Cerebellar nuclear complex (tissue), 1 donor: ENCODE measurements around the gene LRRC8D.
A peak's percentile ranks its signal among the peaks of the same experiment; 100 is the strongest.

ENCODE experiments used
- DNase-seq, 2 experiments: peaks; one replicate each; lab custom pipeline; 2025; lab: John Stamatoyannopoulos, UW

Gene LRRC8D

GRCh38 chr1:89807503-89807902 is 13.3 kb upstream of the LRRC8D start:
- no peak for DNase-seq

DNA sequence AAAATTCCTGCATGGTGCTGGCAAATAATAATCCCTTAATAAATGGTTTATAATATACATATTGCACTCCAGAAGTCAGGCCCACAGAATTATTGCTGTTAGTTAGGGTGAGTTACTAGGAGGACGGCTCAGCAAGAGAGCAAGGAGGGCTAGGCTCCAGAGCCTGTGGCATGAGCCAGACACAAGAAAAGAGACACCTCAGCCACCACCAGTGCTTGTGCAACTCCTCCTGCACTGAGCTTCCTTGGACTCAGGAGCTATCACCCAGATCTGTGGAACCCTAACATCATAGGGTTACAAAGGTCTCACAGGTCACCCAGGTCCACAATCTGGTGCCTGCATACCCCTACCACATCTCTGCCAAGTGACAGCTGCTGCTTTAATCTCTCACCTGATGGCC is 12.8 kb upstream of the LRRC8D start:
- DNase-seq: no peak

GRCh38 chr1:89808441-89809117 is 12.3 kb upstream of the LRRC8D start:
- DNase-seq: no peak

GRCh38 chr1:89809556-89809955 is 11.3 kb upstream of the LRRC8D start:
- DNase-seq: no peak

DNA sequence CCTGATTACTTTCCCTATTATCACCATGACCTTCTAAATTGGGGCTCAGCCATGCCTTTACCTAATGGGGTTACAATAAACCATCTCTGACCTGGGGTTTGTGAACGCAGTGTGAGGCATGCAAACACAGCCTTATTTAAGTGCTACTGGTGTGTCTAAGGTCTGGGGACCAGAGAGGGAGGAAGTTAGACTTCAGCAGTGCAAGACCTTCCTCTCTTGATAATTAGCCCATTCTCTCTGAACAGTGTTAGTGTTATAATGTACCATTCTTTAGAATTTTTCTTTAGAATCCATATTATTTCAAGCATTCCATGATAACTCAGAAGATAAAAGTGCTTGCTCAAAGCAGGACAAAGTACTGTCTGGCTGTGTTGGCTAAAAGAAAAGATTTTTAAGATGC is 10.5 kb upstream of the LRRC8D start:
- DNase-seq: no peak

GRCh38 chr1:89810880-89811279 is 10.0 kb upstream of the LRRC8D start:
- no peak for DNase-seq

GRCh38 chr1:89812992-89813391 is 7.8 kb upstream of the LRRC8D start:
- no peak for DNase-seq

DNA sequence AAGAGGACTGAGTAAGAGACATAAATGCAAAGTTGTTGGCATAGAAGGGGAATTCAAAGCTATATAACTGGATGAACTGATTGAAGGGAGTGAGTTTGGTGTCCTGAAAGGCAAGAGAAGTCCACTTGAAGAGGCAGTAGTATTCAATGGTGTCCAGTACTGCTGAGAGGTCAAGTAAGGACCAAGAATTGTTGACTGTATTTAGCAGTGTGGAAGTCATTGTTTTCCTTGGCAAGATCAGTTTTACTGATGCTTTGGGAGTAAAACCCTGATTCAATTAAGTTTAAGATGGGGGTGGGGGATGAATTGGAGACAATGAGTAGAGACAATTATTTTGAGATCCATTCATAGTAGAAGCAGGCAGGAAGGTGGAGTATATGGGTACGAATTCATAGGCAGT is 5.8 kb upstream of the LRRC8D start:
- no peak for DNase-seq

GRCh38 chr1:89815611-89816010 is 5.2 kb upstream of the LRRC8D start:
- no peak for DNase-seq

GRCh38 chr1:89816366-89816765 is 4.5 kb upstream of the LRRC8D start:
- DNase-seq: no peak

- peak in 1 of 2 experiments; percentile 10 for DNase-seq
Observed at GRCh38 chr1:89821322-89822108, 683 bp downstream of the LRRC8D start.

DNA sequence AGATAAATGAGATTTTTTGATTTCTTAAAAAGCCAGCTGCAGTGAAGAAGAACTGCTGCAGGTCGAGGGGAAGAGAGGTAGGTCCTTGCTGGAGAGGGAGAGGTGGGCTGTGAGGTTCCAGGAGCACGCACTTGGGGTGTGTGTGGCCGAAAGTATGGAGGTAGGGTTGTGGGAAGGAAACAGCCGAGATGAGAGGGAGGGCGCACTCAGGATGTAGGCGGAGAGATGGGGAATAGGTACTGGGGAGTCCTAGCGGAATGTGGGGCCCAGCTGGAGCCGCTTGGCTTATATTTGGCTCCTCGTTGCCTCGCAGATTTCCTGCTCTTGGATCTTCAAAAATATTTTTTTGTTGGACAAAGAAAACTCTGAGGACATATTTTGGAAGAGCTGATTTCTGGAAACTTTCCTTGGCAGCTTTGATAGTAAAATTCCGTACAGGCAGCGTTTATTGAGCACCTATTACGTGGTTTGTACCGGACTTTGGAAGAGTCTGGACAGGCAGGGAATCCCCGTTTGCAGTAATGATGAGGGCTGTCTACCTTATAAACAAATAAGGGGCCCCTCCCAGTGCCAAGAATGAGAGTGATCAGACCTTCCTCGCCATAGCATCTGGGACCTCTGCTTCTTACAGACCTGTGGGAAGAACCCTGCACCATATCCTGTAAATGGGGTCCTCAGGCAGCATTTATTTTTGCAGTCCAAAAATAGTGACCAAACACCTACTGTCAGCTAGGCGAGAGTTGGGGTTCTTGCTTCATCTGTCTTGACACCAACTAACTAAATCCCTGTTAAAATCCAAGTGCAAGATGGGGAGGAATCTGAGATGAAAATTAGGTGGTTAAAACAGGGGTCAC is 1.5 kb downstream of the LRRC8D start:
- no peak for DNase-seq

DNA sequence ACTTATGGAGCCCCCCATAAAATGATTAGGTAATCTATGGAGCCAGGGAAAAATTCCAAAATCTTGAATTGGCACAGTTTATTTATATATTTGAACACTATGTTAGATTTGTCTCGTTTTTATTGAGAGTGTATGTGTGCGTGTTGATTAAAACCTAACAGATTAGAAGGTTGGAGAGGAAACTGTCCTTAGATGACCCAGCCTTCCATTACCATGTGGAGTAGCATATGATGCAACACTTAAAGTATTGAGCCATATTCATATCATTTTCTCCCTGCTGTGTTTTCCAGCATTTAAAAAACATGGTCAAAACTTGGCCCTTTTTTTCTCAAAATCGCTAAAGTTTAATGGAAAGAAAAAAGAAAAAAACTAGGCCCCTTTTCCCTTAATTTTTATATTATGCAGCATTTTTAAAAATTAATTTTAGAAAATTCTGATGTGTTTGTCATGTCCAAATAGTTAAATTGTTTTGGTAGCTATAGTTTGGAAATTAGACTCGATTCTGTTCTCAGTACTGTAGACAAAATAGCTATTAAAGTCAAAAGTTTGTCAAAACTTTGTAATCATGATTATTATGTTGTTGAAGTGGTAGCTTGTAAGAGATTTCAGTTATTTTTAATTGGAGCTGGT is 2.3 kb downstream of the LRRC8D start:
- no peak for DNase-seq

- no peak for DNase-seq
Observed at GRCh38 chr1:89823679-89824292, 3.0 kb downstream of the LRRC8D start.

GRCh38 chr1:89826594-89826993 is 5.8 kb downstream of the LRRC8D start:
- DNase-seq: no peak

GRCh38 chr1:89827330-89827729 is 6.5 kb downstream of the LRRC8D start:
- no peak for DNase-seq

DNA sequence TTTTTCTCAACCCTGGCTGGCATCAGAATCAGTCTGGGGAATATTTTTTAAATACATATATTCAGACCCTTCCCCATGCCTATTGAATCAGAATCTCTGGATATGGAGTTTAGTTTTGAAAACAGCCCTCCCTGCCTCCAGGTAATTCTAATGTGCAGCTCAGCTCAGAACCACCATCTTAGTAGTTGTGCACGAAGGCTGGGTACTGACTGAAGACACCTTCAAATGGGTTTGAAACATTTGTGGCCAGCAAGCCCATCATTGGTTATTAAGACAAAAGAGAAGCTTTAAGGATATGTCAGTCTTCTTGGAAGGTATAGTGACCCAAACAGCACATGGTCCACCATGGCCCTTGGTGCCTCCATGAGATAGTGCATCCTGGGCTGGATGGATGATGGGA is 7.1 kb downstream of the LRRC8D start:
- no peak for DNase-seq

DNA sequence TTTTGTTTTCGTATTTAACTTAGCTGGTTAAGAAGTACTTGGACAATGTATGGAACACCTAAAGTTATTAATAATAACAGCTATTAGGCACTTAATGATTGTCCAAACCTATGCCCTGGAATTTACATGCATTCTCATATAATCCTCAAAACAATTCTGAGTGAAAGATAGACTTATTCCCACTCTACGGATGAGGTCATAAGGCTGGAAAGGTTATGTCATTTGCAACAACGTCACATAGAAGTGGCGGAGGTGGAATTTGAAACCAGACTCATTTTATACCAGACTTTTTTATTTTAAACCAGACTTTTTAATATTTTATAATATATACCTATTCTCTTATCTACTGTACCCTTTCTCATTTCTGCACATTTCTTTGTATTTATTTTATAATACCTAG is 8.4 kb downstream of the LRRC8D start:
- no peak for DNase-seq

- no peak for DNase-seq
Observed at GRCh38 chr1:89831462-89832120, 10.8 kb downstream of the LRRC8D start.

DNA sequence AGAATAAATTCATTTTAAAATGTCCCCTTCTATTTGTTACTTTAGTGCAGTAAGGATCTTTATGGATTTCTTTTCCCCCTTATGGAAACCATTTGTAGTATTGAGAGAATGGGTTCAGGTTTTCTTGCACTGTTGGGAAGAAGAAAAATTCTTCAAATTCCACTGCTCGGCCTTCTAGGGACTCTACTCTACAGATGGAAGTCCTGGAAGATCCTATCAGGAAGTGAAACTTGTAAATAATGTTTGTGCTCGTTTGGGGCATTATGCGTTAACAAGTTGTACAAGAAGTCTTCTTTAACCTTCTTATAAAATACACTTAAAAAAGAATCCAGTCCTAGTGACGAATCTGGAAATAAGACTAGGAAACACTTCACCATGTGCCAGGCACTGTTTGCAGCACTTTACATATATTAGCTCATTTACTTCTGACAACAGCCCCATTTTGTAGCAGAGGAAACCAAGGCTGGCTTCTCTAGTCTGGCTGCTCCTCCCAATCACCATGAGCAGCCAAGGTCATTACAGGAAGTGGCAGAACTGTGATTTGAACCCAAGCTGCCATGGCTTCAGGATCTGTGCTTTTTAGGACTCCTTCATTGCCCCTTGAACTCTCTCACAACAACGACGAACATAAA is 11.8 kb downstream of the LRRC8D start:
- DNase-seq: no peak
